GM12878 (cell line): ENCODE results near the gene NAE1. TPM values are rescaled to one million over a fixed set of nuclear protein-coding genes. Genes with fewer than 3 reads are reported as not detected.

Experiments
- ATAC-seq: fragments of 200-7000 bp; cut with Tn5 transposase; 3 replicates; pipeline ENCODE4 v1.9.1; 2020; ENCODE audit warnings: mild to moderate bottlenecking, moderate library complexity
- BruUV-seq: library from RNA; stranded (reverse); fragments of 400-500 nt; replicated peaks from 2 replicates; lab custom pipeline; 2021; lab: Mats Ljungman, UMichigan
- CTCF ChIA-PET: fragments of 300-600 bp; sonication (Branson Sonifier 250); formaldehyde crosslinking; extraction: SDS; loops from one replicate; lab custom pipeline; 2021; ENCODE audit warnings: inconsistent platforms; lab: Yijun Ruan, JAX
- POLR2A ChIA-PET: fragments of 350-600 bp; formaldehyde crosslinking; extraction: SDS; loops from one replicate; lab custom pipeline; 2021; ENCODE audit warnings: inconsistent platforms; lab: Charles Lee
- RAD21 ChIA-PET: fragments of 300-600 bp; sonication (Branson Sonifier 250); formaldehyde crosslinking; loops from one replicate; lab custom pipeline; 2023; ENCODE audit warnings: antibody characterized with exemption; ENCODE audit not compliant: unreplicated experiment; lab: Charles Lee
- SMC1A ChIA-PET: fragments of 300-600 bp; sonication (Branson Sonifier 250); formaldehyde crosslinking; loops from one replicate; lab custom pipeline; 2023; ENCODE audit not compliant: unreplicated experiment, uncharacterized antibody; lab: Charles Lee
- DNase-seq: peaks from one replicate; pipeline ENCODE4 v3.0.0-alpha.2; 2011; ENCODE audit warnings: low read depth, low spot score
- FAIRE-seq: peaks from 3 replicates; lab custom pipeline; 2011; peaks lifted over from hg19 to GRCh38; lab: Jason Lieb, UNC
- H2AFZ ChIP-seq: 2 replicates; pipeline ENCODE4 v1.6.0; 2011; ENCODE audit warnings: low read depth, low read length, control low read depth; ENCODE audit not compliant: control insufficient read depth
- H3K27ac ChIP-seq: 2 replicates; pipeline ENCODE4 v1.5.1; 2011; ENCODE audit warnings: control low read depth; ENCODE audit not compliant: control insufficient read depth, insufficient read depth
- H3K27me3 ChIP-seq, 2 experiments: replicated peaks in 1 of 2; 2 replicates each; pipeline versions ENCODE4 v1.6.0 to v1.6.1; 2011; ENCODE audit warnings: low read length in 1 of 2; ENCODE audit not compliant: control insufficient read depth in 2 of 2, insufficient read depth in 2 of 2
- H3K36me3 ChIP-seq, 2 experiments: 2 replicates each; pipeline ENCODE4 v1.5.1; 2011; ENCODE audit warnings: low read length in 1 of 2; ENCODE audit not compliant: control insufficient read depth in 2 of 2, insufficient read depth in 2 of 2
- H3K4me1 ChIP-seq: 2 replicates; pipeline ENCODE4 v1.6.1; 2011; ENCODE audit warnings: mild to moderate bottlenecking, low read length, moderate library complexity, mixed read lengths; ENCODE audit not compliant: control insufficient read depth, insufficient read depth
- H3K4me2 ChIP-seq: 2 replicates; pipeline ENCODE4 v1.6.0; 2011; ENCODE audit warnings: control low read depth; ENCODE audit not compliant: control insufficient read depth, insufficient read depth
- H3K4me3 ChIP-seq: fragments of 200-600 bp; sonication (generic); 2 replicates; pipeline ENCODE4 v1.5.1; 2016
- H3K79me2 ChIP-seq: 2 replicates; pipeline ENCODE4 v1.6.0; 2011; ENCODE audit warnings: low read length; ENCODE audit not compliant: control insufficient read depth, insufficient read depth
- H3K9ac ChIP-seq: 2 replicates; pipeline ENCODE4 v1.8.0; 2011; ENCODE audit warnings: low read length, control low read depth, mixed read lengths; ENCODE audit not compliant: control insufficient read depth, insufficient read depth
- H3K9me3 ChIP-seq: replicated peaks from 3 replicates; pipeline ENCODE4 v1.5.1; 2011; ENCODE audit warnings: mild to moderate bottlenecking, low read length; ENCODE audit not compliant: control insufficient read depth, insufficient read depth
- H4K20me1 ChIP-seq: 2 replicates; pipeline ENCODE4 v1.6.0; 2011; ENCODE audit not compliant: control insufficient read depth, insufficient read depth
- BCL11A ChIP-seq: IDR thresholded peaks from 2 replicates; pipeline ENCODE4 v1.6.1; 2011; ENCODE audit warnings: low read depth, low read length
- BHLHE40 ChIP-seq, 2 experiments: fragments of 450-650 bp in 1 of 2; IDR thresholded peaks; 2 replicates each; pipeline ENCODE4 v1.6.1; 2011 to 2017; ENCODE audit warnings: low read depth in 2 of 2, borderline replicate concordance in 1 of 2, improper control_type of control experiment in 1 of 2, low read length in 1 of 2, mild to moderate bottlenecking in 1 of 2
- BRCA1 ChIP-seq: IDR thresholded peaks from 2 replicates; pipeline ENCODE4 v1.6.1; 2011; ENCODE audit warnings: low read depth, low read length, improper control_type of control experiment
- E2F8 ChIP-seq: fragments of 450-650 bp; IDR thresholded peaks from 2 replicates; pipeline ENCODE4 v1.6.1; 2018; ENCODE audit warnings: mild to moderate bottlenecking, low read depth, moderate library complexity; ENCODE audit not compliant: partially characterized antibody
- MEF2B ChIP-seq: fragments of 450-650 bp; IDR thresholded peaks from 2 replicates; pipeline ENCODE4 v1.6.1; 2018; ENCODE audit warnings: mild to moderate bottlenecking, moderate library complexity; ENCODE audit not compliant: partially characterized antibody, poor library complexity, severe bottlenecking
- MLLT1 ChIP-seq: fragments of 450-650 bp; IDR thresholded peaks from 2 replicates; pipeline ENCODE4 v1.6.1; 2016; ENCODE audit warnings: mild to moderate bottlenecking
- MYC ChIP-seq: IDR thresholded peaks from 2 replicates; pipeline ENCODE4 v1.6.1; 2011; ENCODE audit warnings: mild to moderate bottlenecking, low read length, moderate library complexity, inconsistent platforms; ENCODE audit not compliant: insufficient read depth, insufficient replicate concordance, insufficient read length, severe bottlenecking
- NBN ChIP-seq: fragments of 450-650 bp; IDR thresholded peaks from 2 replicates; pipeline ENCODE4 v1.6.1; 2016
- NFXL1 ChIP-seq: fragments of 450-650 bp; IDR thresholded peaks from 2 replicates; pipeline ENCODE4 v1.6.1; 2017; ENCODE audit warnings: antibody characterized with exemption, mild to moderate bottlenecking, borderline replicate concordance
- NFYA ChIP-seq: IDR thresholded peaks from 2 replicates; pipeline ENCODE4 v1.6.1; 2011; ENCODE audit warnings: low read depth, mild to moderate bottlenecking, low read length, improper control_type of control experiment, borderline replicate concordance
- NR2F1 ChIP-seq: fragments of 450-650 bp; conservative IDR thresholded peaks from 2 replicates; pipeline ENCODE4 v1.6.1; 2017; ENCODE audit warnings: mild to moderate bottlenecking
- POLR2A ChIP-seq: IDR thresholded peaks from 2 replicates; pipeline ENCODE4 v1.6.1; 2011; ENCODE audit warnings: low read depth, mild to moderate bottlenecking, low read length
- SPI1 ChIP-seq: IDR thresholded peaks from 2 replicates; pipeline ENCODE4 v1.6.1; 2011; ENCODE audit warnings: low read depth, mild to moderate bottlenecking, low read length, moderate library complexity, borderline replicate concordance; ENCODE audit not compliant: insufficient read depth
- SRF ChIP-seq, 2 experiments: IDR thresholded peaks; 2 replicates each; pipeline ENCODE4 v1.6.1; 2011; ENCODE audit warnings: low read depth in 2 of 2, low read length in 2 of 2, mild to moderate bottlenecking in 1 of 2, moderate library complexity in 1 of 2
- STAT3 ChIP-seq: IDR thresholded peaks from 2 replicates; pipeline ENCODE4 v1.6.1; 2011; ENCODE audit warnings: low read depth, low read length, improper control_type of control experiment
- SUPT20H ChIP-seq: IDR thresholded peaks from 2 replicates; pipeline ENCODE4 v1.6.1; 2011; ENCODE audit warnings: low read depth, mild to moderate bottlenecking, low read length, moderate library complexity, borderline replicate concordance; ENCODE audit not compliant: control insufficient read depth
- TCF7 ChIP-seq: IDR thresholded peaks from 2 replicates; pipeline ENCODE4 v1.6.1; 2014; ENCODE audit warnings: antibody characterized with exemption, borderline replicate concordance
- YY1 ChIP-seq: IDR thresholded peaks from 2 replicates; pipeline ENCODE4 v1.6.1; 2011; ENCODE audit warnings: low read depth, mild to moderate bottlenecking, low read length
- ZSCAN29 ChIP-seq: fragments of 450-650 bp; IDR thresholded peaks from 2 replicates; pipeline ENCODE4 v1.6.1; 2017; ENCODE audit warnings: mild to moderate bottlenecking, moderate library complexity
- WGBS: methylation state at CpG from one replicate; pipeline ENCODE4 v1.1.6; 2016; ENCODE audit warnings: low lambda C conversion rate; ENCODE audit not compliant: insufficient replicate concordance, insufficient coverage; ENCODE audit errors: missing lambda C conversion rate; 5-methylcytosine and 5-hydroxymethylcytosine counted together
- in situ Hi-C: fragments of 300-500 bp; cut with MboI; formaldehyde crosslinking; loops from 9 replicates; pipeline ENCODE4 v1.14.3; 2018; ENCODE audit warnings: mixed read lengths
- intact Hi-C: fragments of 100-400 bp; cut with micrococcal nuclease; formaldehyde crosslinking; loops from one replicate; pipeline ENCODE4 v1.14.2; 2022; ENCODE audit not compliant: unreplicated experiment
- polyA plus RNA-seq, 11 experiments: library from polyadenylated mRNA; depleted of rRNA in 4 of 11; unstranded in 6 of 11; stranded (reverse) in 5 of 11; fragments of >200 nt; fragmentation: Nextera tagmentation in 4 of 11; fragmentation: Illumina TruSeq in 1 of 11; extraction: Ambion mirVana in 4 of 11; extraction: Trizol in 1 of 11; gene quantifications; 1 replicate in 1 of 11; 2 replicates in 10 of 11; pipeline versions ENCODE4 v1.2.1 to v1.2.3, GENCODE V29; 2011 to 2016; ENCODE audit warnings: inconsistent platforms in 2 of 11, missing spikeins in 2 of 11, low read depth in 1 of 11
- total RNA-seq, 4 experiments: library from RNA; depleted of rRNA in 3 of 4; stranded (reverse); fragments of >200 nt in 3 of 4; fragmentation: Illumina TruSeq in 1 of 4; extraction: Trizol in 1 of 4; gene quantifications; 2 replicates each; pipeline versions ENCODE4 v1.2.1 to v1.2.3, GENCODE V29; 2013 to 2021

Gene NAE1
- total and polyA plus RNA-seq, 10 of the 15 experiments (the other 5 are each of a cell fraction or from before 2014, with no cell fraction given): 58.7 to 106 (median 78.7) TPM

- ChIA-PET CTCF (interaction anchor here (0.8 to 2.2 kb wide), 27 partner anchors 9 to 466 kb away, joined by 3 to 14 read pairs (median 4); partner anchors contain the start of genes CIAO2B, DYNC1LI2 and NAE1), POLR2A (interaction anchor here (0.8 kb wide), 1 partner anchor 287 kb away, joined by 3 read pairs; no protein-coding TSS in a partner anchor), SMC1A (interaction anchor here (0.5 to 1.6 kb wide), 4 partner anchors 10 to 316 kb away, joined by 3 to 5 read pairs (median 4); partner anchors contain the start of gene NAE1), RAD21 (interaction anchor here (0.9 to 2.2 kb wide), 8 partner anchors 9 to 466 kb away, joined by 3 to 12 read pairs (median 3); partner anchors contain the start of gene NAE1)
- H3K79me2 ChIP-seq: no peaks in the 10 kb centered on the region
- H2AFZ ChIP-seq: peak overlapping the region; percentile 92
- DNase-seq (no peak), FAIRE-seq (peak; percentile 31), ATAC-seq (no peak)
- H3K27ac ChIP-seq: no peak overlapping the region
- intact Hi-C loops: loop anchor here (2.0 kb wide), 1 partner anchor 144 kb away; no protein-coding TSS in a partner anchor
- H3K4me1 ChIP-seq: peaks cover 16% of the 10 kb centered on the region
- peak overlapping the region; percentile 73 for H3K4me2 ChIP-seq
- WGBS: 43% methylated on average over 4 of the region's 4 CpGs
- H3K9ac ChIP-seq: peak overlapping the region; percentile 36; the same call in 1 of the 2 replicates
- H3K4me3 ChIP-seq: peak overlapping the region; percentile 65; the same call in 1 of the 2 replicates
- H3K9me3 ChIP-seq: no peaks in the 10 kb centered on the region
- H4K20me1 ChIP-seq: no peaks in the 10 kb centered on the region
- TF ChIP-seq STAT3 (no peak), SPI1 (no peak), MLLT1 (no peak), NBN (no peak), ZSCAN29 (no peak), BHLHE40 (IDR thresholded peaks at IDR 0.05; ENCODE audit: borderline replicate concordance in 1 of 2, low read depth in 2 of 2, low read length in 1 of 2) (no peak), MEF2B (no peak), TCF7 (no peak), POLR2A (no peak), NFYA (no peak), NFXL1 (no peak), NR2F1 (no peak), E2F8 (no peak), SRF (IDR thresholded peaks at IDR 0.05; ENCODE audit: low read depth in 2 of 2, low read length in 2 of 2) (no peak), BRCA1 (no peak), MYC (no peak), BCL11A (no peak), YY1 (no peak), SUPT20H (no peak)
- in situ Hi-C loops: no loop called here
- no peaks in the 10 kb centered on the region for H3K36me3 ChIP-seq
- H3K27me3 ChIP-seq: no peaks in the 10 kb centered on the region
- BruUV-seq: no TSS peak
Measured at GRCh38 chr16:66872559-66872942, 41.8 kb upstream of the NAE1 start.
